ENCODE results near the gene NELL1. TPM values are rescaled to one million over a fixed set of nuclear protein-coding genes. Genes with fewer than 3 reads are reported as not detected.

The NELL1 gene
- total and polyA plus RNA-seq, 2 donors (not counting 3 experiments of a cell fraction or from before 2014, with no cell fraction given), result not detected

DNA sequence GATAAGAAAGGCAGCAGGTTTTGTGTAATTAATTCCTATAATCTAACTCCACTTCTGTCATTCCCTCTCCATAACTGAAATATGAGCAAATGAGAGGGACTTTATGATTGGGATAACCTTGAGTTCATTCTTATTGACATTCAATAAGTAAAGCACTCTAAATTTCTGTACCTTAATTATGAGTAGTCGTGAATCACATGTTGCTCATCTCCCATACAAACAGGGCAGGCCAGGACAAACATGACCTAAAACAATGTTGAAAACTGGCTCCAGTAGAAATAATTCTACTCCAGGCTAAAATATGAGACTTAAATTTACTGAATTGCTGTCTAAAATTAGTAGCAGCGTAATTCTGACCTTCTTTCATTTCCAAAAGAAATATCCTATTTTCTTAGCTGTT is 505.4 kb downstream of the NELL1 start:
- H3K9ac ChIP-seq (replicated peaks; ENCODE audit: extremely low read depth, insufficient read depth, low read length), result no peak overlapping the region
- no peak overlapping the region for H2AFZ ChIP-seq (ENCODE audit: low read depth, low read length)
- no peaks in the 10 kb centered on the region for H3K4me1 ChIP-seq (ENCODE audit: control insufficient read depth, extremely low read depth, insufficient read depth, low read length)
- no TSS peak for BruUV-seq (replicated peaks)
- no peak overlapping the region for H3K4me3 ChIP-seq (replicated peaks in 1 of 3; ENCODE audit: insufficient read depth in 1 of 3, low read depth in 1 of 3, low read length in 3 of 3)
- FAIRE-seq, result no peak
- H3K9me1 ChIP-seq (replicated peaks; ENCODE audit: control insufficient read depth, extremely low read depth, insufficient read depth, low read length), result no peaks in the 10 kb centered on the region
- no peaks in the 10 kb centered on the region for H3K79me2 ChIP-seq (ENCODE audit: control insufficient read depth, insufficient read depth, low read length)
- peaks cover 7% of the 10 kb centered on the region for H3K9me3 ChIP-seq (replicated peaks; ENCODE audit: control insufficient read depth, insufficient read depth, low read length)
- POLR2A ChIA-PET, result no interaction called here
- H3K4me2 ChIP-seq (ENCODE audit: insufficient read depth, low read length), result no peak overlapping the region
- H3K27ac ChIP-seq (ENCODE audit: insufficient read depth, low read depth, low read length), result no peak overlapping the region
- H4K20me1 ChIP-seq (replicated peaks; ENCODE audit: control insufficient read depth, extremely low read depth, insufficient read depth, low read length), result no peaks in the 10 kb centered on the region
- CTCF ChIA-PET, result no interaction called here
- TF ChIP-seq JUN (IDR thresholded peaks at IDR 0.05; ENCODE audit: borderline replicate concordance, insufficient read depth, insufficient read length, low read depth) (no peak), POLR2AphosphoS5 (IDR thresholded peaks at IDR 0.05; ENCODE audit: insufficient read depth, low read depth, low read length) (no peak), GATA2 (IDR thresholded peaks at IDR 0.05; ENCODE audit: insufficient read depth, insufficient read length, low read depth, low read length) (no peak), MYC (IDR thresholded peaks at IDR 0.05; ENCODE audit: low read depth, low read length) (no peak), POLR2A (IDR thresholded peaks at IDR 0.05; ENCODE audit: low read depth, low read length) (no peak), FOS (IDR thresholded peaks at IDR 0.05; ENCODE audit: borderline replicate concordance, insufficient read depth, low read length) (no peak), EZH2 (IDR thresholded peaks at IDR 0.05; ENCODE audit: borderline replicate concordance, low read depth, low read length, severe bottlenecking) (no peak)
- TF ChIP-seq, protein P1, sequence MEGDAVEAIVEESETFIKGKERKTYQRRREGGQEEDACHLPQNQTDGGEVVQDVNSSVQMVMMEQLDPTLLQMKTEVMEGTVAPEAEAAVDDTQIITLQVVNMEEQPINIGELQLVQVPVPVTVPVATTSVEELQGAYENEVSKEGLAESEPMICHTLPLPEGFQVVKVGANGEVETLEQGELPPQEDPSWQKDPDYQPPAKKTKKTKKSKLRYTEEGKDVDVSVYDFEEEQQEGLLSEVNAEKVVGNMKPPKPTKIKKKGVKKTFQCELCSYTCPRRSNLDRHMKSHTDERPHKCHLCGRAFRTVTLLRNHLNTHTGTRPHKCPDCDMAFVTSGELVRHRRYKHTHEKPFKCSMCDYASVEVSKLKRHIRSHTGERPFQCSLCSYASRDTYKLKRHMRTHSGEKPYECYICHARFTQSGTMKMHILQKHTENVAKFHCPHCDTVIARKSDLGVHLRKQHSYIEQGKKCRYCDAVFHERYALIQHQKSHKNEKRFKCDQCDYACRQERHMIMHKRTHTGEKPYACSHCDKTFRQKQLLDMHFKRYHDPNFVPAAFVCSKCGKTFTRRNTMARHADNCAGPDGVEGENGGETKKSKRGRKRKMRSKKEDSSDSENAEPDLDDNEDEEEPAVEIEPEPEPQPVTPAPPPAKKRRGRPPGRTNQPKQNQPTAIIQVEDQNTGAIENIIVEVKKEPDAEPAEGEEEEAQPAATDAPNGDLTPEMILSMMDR (IDR thresholded peaks at IDR 0.05; ENCODE audit: extremely low read depth in 1 of 2, insufficient read depth in 1 of 2, low read depth in 1 of 2, low read length in 2 of 2), result no peak
- TF ChIP-seq, protein P2, sequence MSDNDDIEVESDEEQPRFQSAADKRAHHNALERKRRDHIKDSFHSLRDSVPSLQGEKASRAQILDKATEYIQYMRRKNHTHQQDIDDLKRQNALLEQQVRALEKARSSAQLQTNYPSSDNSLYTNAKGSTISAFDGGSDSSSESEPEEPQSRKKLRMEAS (IDR thresholded peaks at IDR 0.05; ENCODE audit: insufficient read depth, insufficient read length), result no peak
- H3K27me3 ChIP-seq (ENCODE audit: control insufficient read depth in 2 of 2, insufficient read depth in 2 of 2, low read length in 2 of 2), result no peaks in the 10 kb centered on the region
- H3K36me3 ChIP-seq (ENCODE audit: control insufficient read depth in 2 of 2, extremely low read depth in 1 of 2, insufficient read depth in 2 of 2, low read length in 2 of 2), result no peaks in the 10 kb centered on the region
- dilution Hi-C loops (cut with MboI; ENCODE audit: extremely low pct_ligation_motif_present, low sequenced_read_pairs) (no loop called here), intact Hi-C loops (cut with micrococcal nuclease) (no loop called here)
- DNase-seq (ENCODE audit: low read depth, low spot score), result no peak

Measured in endothelial cell of umbilical vein (primary cell).